HCT116 (cell line): ENCODE results near the gene TOX2.

ENCODE experiments used
- EGR1 ChIP-seq: IDR thresholded peaks from 2 replicates; pipeline ENCODE4 v1.6.1; 2012; ENCODE audit warnings: low read depth
- EZH2 ChIP-seq: fragments of 200-600 bp; sonication (generic); IDR thresholded peaks from 2 replicates; pipeline ENCODE4 v1.6.1; 2017; ENCODE audit warnings: antibody characterized with exemption, mixed run types
- EZH2phosphoT487 ChIP-seq: fragments of 200-600 bp; IDR thresholded peaks from 2 replicates; pipeline ENCODE4 v1.6.1; 2018; ENCODE audit warnings: antibody characterized with exemption, borderline replicate concordance
- POLR2AphosphoS5 ChIP-seq: IDR thresholded peaks from 2 replicates; pipeline ENCODE4 v1.6.1; 2011; ENCODE audit warnings: mild to moderate bottlenecking, low read depth, low read length, moderate library complexity
- RAD21 ChIP-seq: IDR thresholded peaks from 2 replicates; pipeline ENCODE4 v1.6.1; 2012; ENCODE audit warnings: low read depth, mild to moderate bottlenecking
- TF ChIP-seq, protein P1 (sequence below), 3 experiments: fragments of 200-600 bp in 1 of 3; sonication (generic) in 1 of 3; IDR thresholded peaks in 2 of 3; conservative IDR thresholded peaks in 1 of 3; 2 replicates each; pipeline ENCODE4 v1.5.1; 2012 to 2017; ENCODE audit warnings: low read depth in 2 of 3, low read length in 2 of 3, antibody characterized with exemption in 1 of 3, borderline replicate concordance in 1 of 3, control low read depth in 1 of 3, mild to moderate bottlenecking in 1 of 3, mixed read lengths in 1 of 3, mixed run types in 1 of 3, moderate library complexity in 1 of 3; ENCODE audit not compliant: insufficient read depth in 1 of 3

DNA sequence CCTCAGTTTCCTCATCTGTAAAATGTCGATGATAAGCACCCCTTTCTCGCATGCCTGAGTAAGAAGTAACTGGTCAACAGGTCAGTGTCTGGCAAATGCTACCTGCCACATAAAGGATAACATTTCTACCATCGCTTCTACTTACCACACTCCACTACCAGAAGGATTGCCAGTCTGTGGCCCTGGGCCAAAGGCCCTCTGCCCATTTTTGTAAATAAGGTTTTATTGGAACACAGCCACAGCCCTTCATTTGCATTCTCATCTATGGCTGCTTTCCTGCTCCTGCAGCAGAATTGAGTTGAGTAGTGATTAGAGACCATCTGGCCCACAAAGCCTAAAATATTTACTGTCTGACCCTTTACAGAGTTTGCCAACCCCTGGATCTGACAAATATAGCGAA lies 121.8 kb downstream of the TOX2 start:
- no peak for TF ChIP-seq EZH2phosphoT487
- TF ChIP-seq RAD21, result no peak
- TF ChIP-seq, protein P1, sequence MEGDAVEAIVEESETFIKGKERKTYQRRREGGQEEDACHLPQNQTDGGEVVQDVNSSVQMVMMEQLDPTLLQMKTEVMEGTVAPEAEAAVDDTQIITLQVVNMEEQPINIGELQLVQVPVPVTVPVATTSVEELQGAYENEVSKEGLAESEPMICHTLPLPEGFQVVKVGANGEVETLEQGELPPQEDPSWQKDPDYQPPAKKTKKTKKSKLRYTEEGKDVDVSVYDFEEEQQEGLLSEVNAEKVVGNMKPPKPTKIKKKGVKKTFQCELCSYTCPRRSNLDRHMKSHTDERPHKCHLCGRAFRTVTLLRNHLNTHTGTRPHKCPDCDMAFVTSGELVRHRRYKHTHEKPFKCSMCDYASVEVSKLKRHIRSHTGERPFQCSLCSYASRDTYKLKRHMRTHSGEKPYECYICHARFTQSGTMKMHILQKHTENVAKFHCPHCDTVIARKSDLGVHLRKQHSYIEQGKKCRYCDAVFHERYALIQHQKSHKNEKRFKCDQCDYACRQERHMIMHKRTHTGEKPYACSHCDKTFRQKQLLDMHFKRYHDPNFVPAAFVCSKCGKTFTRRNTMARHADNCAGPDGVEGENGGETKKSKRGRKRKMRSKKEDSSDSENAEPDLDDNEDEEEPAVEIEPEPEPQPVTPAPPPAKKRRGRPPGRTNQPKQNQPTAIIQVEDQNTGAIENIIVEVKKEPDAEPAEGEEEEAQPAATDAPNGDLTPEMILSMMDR (IDR thresholded peaks at IDR 0.05 in 2 of 3, conservative IDR thresholded peaks at IDR 0.05 in 1 of 3; ENCODE audit: borderline replicate concordance in 1 of 3, insufficient read depth in 1 of 3, low read depth in 2 of 3, low read length in 2 of 3), result no peak
- TF ChIP-seq POLR2AphosphoS5, result no peak
- no peak for TF ChIP-seq EZH2
- TF ChIP-seq EGR1, result no peak
